Activated naive CD4-positive, alpha-beta T cell treated with anti-CD3 and anti-CD28 coated beads for 36 hours (primary cell): ENCODE data around the gene CHRM4. TPM values are rescaled to one million over a fixed set of nuclear protein-coding genes. Genes with fewer than 3 reads are reported as not detected.
"Not testable (repeated sequence)": the region's sequence is repeated elsewhere in the genome, so short reads cannot be mapped to it uniquely, and the experiment has no call there.

Source experiments
- CTCF ChIA-PET: fragments of 350-600 bp; sonication (Branson Sonifier 250); formaldehyde crosslinking; loops from one replicate; lab custom pipeline; 2021; ENCODE audit warnings: antibody characterized with exemption; lab: Charles Lee
- DNase-seq: peaks from one replicate; pipeline ENCODE4 v3.0.0-alpha.2; 2020
- H3K27ac Mint-ChIP-seq: one replicate; pipeline ENCODE4 v1.8.0; 2021; ENCODE audit warnings: mild to moderate bottlenecking, mixed read lengths
- H3K27me3 Mint-ChIP-seq: one replicate; pipeline ENCODE4 v1.8.0; 2021; ENCODE audit warnings: low read depth, mixed read lengths
- H3K36me3 Mint-ChIP-seq: one replicate; pipeline ENCODE4 v1.8.0; 2021; ENCODE audit warnings: low read depth, mixed read lengths
- H3K4me1 Mint-ChIP-seq: one replicate; pipeline ENCODE4 v1.8.0; 2021; ENCODE audit warnings: low read depth, mixed read lengths
- H3K4me3 Mint-ChIP-seq: one replicate; pipeline ENCODE4 v1.8.0; 2021; ENCODE audit warnings: mild to moderate bottlenecking, moderate library complexity, mixed read lengths
- H3K9me3 Mint-ChIP-seq: one replicate; pipeline ENCODE4 v1.8.0; 2021; ENCODE audit warnings: mixed read lengths
- intact Hi-C: fragments of 100-400 bp; cut with micrococcal nuclease; formaldehyde crosslinking; loops from one replicate; pipeline ENCODE4 v1.15.1; 2023
- total RNA-seq, 2 experiments: library from RNA; stranded (reverse); gene quantifications; one replicate each; pipeline ENCODE4 v1.2.3, GENCODE V29; 2021

CHRM4 gene
- total RNA-seq, 2 experiments from 2014 or later = not detected

GRCh38 chr11:46378811-46379481, 12.6 kb downstream of the CHRM4 start:
- Mint-ChIP-seq H3K27ac (peak overlapping the region; percentile 8), H3K4me1 (peaks cover 11% of the 10 kb centered on the region), H3K9me3 (no peaks in the 10 kb centered on the region), H3K36me3 (peaks cover 24% of the 10 kb centered on the region), H3K4me3 (peak overlapping the region; percentile 4), H3K27me3 (peaks cover 7% of the 10 kb centered on the region)
- intact Hi-C loops = no loop called here
- CTCF ChIA-PET = interaction anchor here (1.8 to 2.1 kb wide), 3 partner anchors 10 to 14 kb away, joined by 5 to 18 read pairs (median 10); no protein-coding TSS in a partner anchor
- DNase-seq = no peak

- H3K27me3 Mint-ChIP-seq = peaks cover 5% of the 10 kb centered on the region
- no peaks in the 10 kb centered on the region for H3K9me3 Mint-ChIP-seq
- intact Hi-C loops = no loop called here
- peaks cover 11% of the 10 kb centered on the region for H3K4me1 Mint-ChIP-seq
- DNase-seq = no peak
- peaks cover 26% of the 10 kb centered on the region for H3K36me3 Mint-ChIP-seq
- no peak overlapping the region for H3K4me3 Mint-ChIP-seq
- no peak overlapping the region for H3K27ac Mint-ChIP-seq
- CTCF ChIA-PET = interaction anchor here (1.8 to 2.6 kb wide), 4 partner anchors 11 to 26 kb away, joined by 5 to 18 read pairs (median 12); no protein-coding TSS in a partner anchor
Observed at GRCh38 chr11:46378296-46378695, 13.3 kb downstream of the CHRM4 start.

- Mint-ChIP-seq H3K27ac (peak overlapping the region; percentile 24), H3K4me1 (peaks cover 11% of the 10 kb centered on the region), H3K27me3 (peaks cover 5% of the 10 kb centered on the region), H3K9me3 (no peaks in the 10 kb centered on the region), H3K4me3 (no peak overlapping the region), H3K36me3 (peaks cover 26% of the 10 kb centered on the region)
- intact Hi-C loops = no loop called here
- no peak for DNase-seq
- CTCF ChIA-PET = interaction anchor here (0.9 to 2.6 kb wide), 5 partner anchors 10 to 138 kb away, joined by 3 to 18 read pairs (median 10); no protein-coding TSS in a partner anchor
Observed at GRCh38 chr11:46377831-46378230, 13.7 kb downstream of the CHRM4 start.

GRCh38 chr11:46377290-46377689, 14.3 kb downstream of the CHRM4 start:
- no peaks in the 10 kb centered on the region for H3K9me3 Mint-ChIP-seq
- DNase-seq = no peak
- H3K27me3 Mint-ChIP-seq = peaks cover 5% of the 10 kb centered on the region
- intact Hi-C loops = no loop called here
- CTCF ChIA-PET = interaction anchor here (0.6 to 2.6 kb wide), 7 partner anchors 10 to 138 kb away, joined by 3 to 18 read pairs (median 5); no protein-coding TSS in a partner anchor
- H3K36me3 Mint-ChIP-seq = peaks cover 26% of the 10 kb centered on the region
- H3K4me1 Mint-ChIP-seq = peaks cover 11% of the 10 kb centered on the region
- H3K27ac Mint-ChIP-seq = no peak overlapping the region
- H3K4me3 Mint-ChIP-seq = no peak overlapping the region

- CTCF ChIA-PET = interaction anchor here (0.6 to 2.6 kb wide), 9 partner anchors 9 to 137 kb away, joined by 3 to 13 read pairs (median 5); no protein-coding TSS in a partner anchor
- peaks cover 6% of the 10 kb centered on the region for H3K4me1 Mint-ChIP-seq
- DNase-seq = no peak
- H3K27ac Mint-ChIP-seq = no peak overlapping the region
- H3K36me3 Mint-ChIP-seq = peaks cover 26% of the 10 kb centered on the region
- no peaks in the 10 kb centered on the region for H3K9me3 Mint-ChIP-seq
- intact Hi-C loops = no loop called here
- no peak overlapping the region for H3K4me3 Mint-ChIP-seq
- H3K27me3 Mint-ChIP-seq = no peaks in the 10 kb centered on the region
Observed at GRCh38 chr11:46376258-46377050, 15.1 kb downstream of the CHRM4 start.

GRCh38 chr11:46375392-46376101, 16.0 kb downstream of the CHRM4 start:
- Mint-ChIP-seq H3K27me3 (no peaks in the 10 kb centered on the region), H3K27ac (no peak overlapping the region), H3K36me3 (peaks cover 26% of the 10 kb centered on the region), H3K9me3 (no peaks in the 10 kb centered on the region), H3K4me3 (no peak overlapping the region), H3K4me1 (peaks cover 6% of the 10 kb centered on the region)
- CTCF ChIA-PET = interaction anchor here (1.5 to 2.6 kb wide), 5 partner anchors 12 to 23 kb away, joined by 4 to 13 read pairs (median 5); no protein-coding TSS in a partner anchor
- no peak for DNase-seq
- intact Hi-C loops = no loop called here

GRCh38 chr11:46374815-46375214, 16.8 kb downstream of the CHRM4 start:
- intact Hi-C loops = no loop called here
- DNase-seq = no peak

GRCh38 chr11:46373787-46374740, 17.5 kb downstream of the CHRM4 start:
- intact Hi-C loops = no loop called here
- DNase-seq = no peak
- CTCF ChIA-PET = interaction anchor here (0.6 kb wide), 1 partner anchor 77 kb away, joined by 3 read pairs; no protein-coding TSS in a partner anchor
- no peak overlapping the region for H3K4me3 Mint-ChIP-seq
- peaks cover 32% of the 10 kb centered on the region for H3K36me3 Mint-ChIP-seq
- H3K27ac Mint-ChIP-seq = no peak overlapping the region
- no peaks in the 10 kb centered on the region for H3K27me3 Mint-ChIP-seq
- H3K9me3 Mint-ChIP-seq = no peaks in the 10 kb centered on the region
- peaks cover under 1% of the 10 kb centered on the region for H3K4me1 Mint-ChIP-seq

More at GRCh38 chr11:46374815-46375214, 16.8 kb downstream of the CHRM4 start:
- Mint-ChIP-seq H3K4me1 (peaks cover 3% of the 10 kb centered on the region), H3K27ac (no peak overlapping the region), H3K9me3 (no peaks in the 10 kb centered on the region), H3K27me3 (no peaks in the 10 kb centered on the region), H3K36me3 (peaks cover 31% of the 10 kb centered on the region), H3K4me3 (no peak overlapping the region)
- CTCF ChIA-PET = no interaction called here

- H3K4me1 Mint-ChIP-seq, DNase-seq, H3K27me3 Mint-ChIP-seq, intact Hi-C loops, H3K4me3 Mint-ChIP-seq, H3K27ac Mint-ChIP-seq, H3K9me3 Mint-ChIP-seq: not testable (repeated sequence)
- CTCF ChIA-PET = interaction anchor here (1.1 to 15.3 kb wide), 2 partner anchors 15 to 22 kb away, joined by 4 to 368 read pairs; partner anchors contain the start of gene DGKZ
- peaks cover 31% of the 10 kb centered on the region for H3K36me3 Mint-ChIP-seq
Observed at GRCh38 chr11:46372501-46372900, 19.1 kb downstream of the CHRM4 start.

GRCh38 chr11:46372086-46372485, 19.5 kb downstream of the CHRM4 start:
- DNase-seq = no peak
- CTCF ChIA-PET = interaction anchor here (15.3 kb wide), 1 partner anchor 22 kb away, joined by 368 read pairs; the partner anchor contains the start of gene DGKZ
- intact Hi-C loops = no loop called here
- Mint-ChIP-seq H3K9me3 (no peaks in the 10 kb centered on the region), H3K4me3 (no peak overlapping the region), H3K4me1 (peaks cover 5% of the 10 kb centered on the region), H3K36me3 (peaks cover 27% of the 10 kb centered on the region), H3K27me3 (no peaks in the 10 kb centered on the region), H3K27ac (no peak overlapping the region)

- H3K27me3 Mint-ChIP-seq, DNase-seq, H3K27ac Mint-ChIP-seq, H3K4me1 Mint-ChIP-seq, H3K9me3 Mint-ChIP-seq, intact Hi-C loops, H3K4me3 Mint-ChIP-seq: not testable (repeated sequence)
- H3K36me3 Mint-ChIP-seq = peaks cover 20% of the 10 kb centered on the region
- CTCF ChIA-PET = interaction anchor here (15.3 kb wide), 1 partner anchor 21 kb away, joined by 368 read pairs; the partner anchor contains the start of gene DGKZ
Observed at GRCh38 chr11:46371262-46371661, 20.3 kb downstream of the CHRM4 start.
